Activated T-helper 17 cell treated with anti-CD3 and anti-CD28 coated beads, Interleukin-2, amount 50 U/mL, for 72 hours (primary cell): ENCODE results near the gene MMP17. TPM values are rescaled to one million over a fixed set of nuclear protein-coding genes. Genes with fewer than 3 reads are reported as not detected.
"Not testable (repeated sequence)": the region's sequence is repeated elsewhere in the genome, so short reads cannot be mapped to it uniquely, and the experiment has no call there.

Experiments
- ATAC-seq: fragments of 150-1000 bp; cut with Tn5 transposase; replicated peaks from 2 replicates; pipeline ENCODE4 v1.10.0; 2021; ENCODE audit warnings: mild to moderate bottlenecking, moderate library complexity
- H3K27ac Mint-ChIP-seq: one replicate; pipeline ENCODE4 v1.8.0; 2022; ENCODE audit warnings: mixed read lengths
- H3K27me3 Mint-ChIP-seq: one replicate; pipeline ENCODE4 v1.8.0; 2022; ENCODE audit warnings: mixed read lengths
- H3K36me3 Mint-ChIP-seq: one replicate; pipeline ENCODE4 v1.8.0; 2022; ENCODE audit warnings: low read depth, mild to moderate bottlenecking, mixed read lengths
- H3K4me1 Mint-ChIP-seq: one replicate; pipeline ENCODE4 v1.8.0; 2022; ENCODE audit warnings: mixed read lengths
- H3K4me3 Mint-ChIP-seq: one replicate; pipeline ENCODE4 v1.8.0; 2022; ENCODE audit warnings: mild to moderate bottlenecking, mixed read lengths
- H3K9me3 Mint-ChIP-seq: one replicate; pipeline ENCODE4 v1.8.0; 2022; ENCODE audit warnings: mixed read lengths
- total RNA-seq, 2 donors: library from RNA; stranded (reverse); gene quantifications; one replicate each; pipeline ENCODE4 v1.2.3, GENCODE V29; 2022

The MMP17 gene
- total RNA-seq, 2 donors from 2014 or later: 0.32 TPM; not detected in 1

DNA sequence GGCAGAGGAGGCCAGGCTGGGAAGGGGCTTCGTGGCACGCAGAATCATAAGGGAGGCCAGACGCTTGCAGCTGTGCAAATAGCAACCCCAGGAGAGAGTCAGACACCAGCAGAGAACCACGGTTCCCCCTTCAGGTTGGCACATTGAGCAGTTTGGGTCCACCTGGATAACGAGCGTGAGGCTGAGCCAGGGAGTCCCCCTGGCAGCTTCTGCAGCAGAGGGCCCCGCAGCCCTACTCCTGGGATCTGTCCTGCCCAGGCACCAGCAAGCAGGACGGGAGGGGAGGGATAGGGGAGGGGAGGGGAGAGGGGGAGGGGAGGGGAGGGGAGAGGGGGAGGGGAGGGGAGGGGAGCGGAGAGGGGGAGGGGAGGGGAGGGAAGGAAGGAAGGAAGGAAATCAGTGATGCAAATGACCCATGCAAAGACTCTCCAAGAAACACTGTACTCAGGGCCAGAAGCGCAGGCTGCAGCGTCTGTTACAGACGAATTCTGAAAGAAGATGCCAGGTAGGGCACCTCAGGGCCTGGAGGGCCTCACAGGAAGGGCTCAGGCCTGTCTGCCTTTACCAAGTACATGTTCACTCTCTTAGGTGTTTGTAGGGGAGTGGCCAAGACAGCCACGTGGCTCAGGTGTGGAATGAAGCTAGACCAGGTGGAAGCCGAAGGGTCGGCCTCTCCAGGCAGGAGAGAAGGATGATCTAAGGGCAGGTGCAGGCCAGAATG, 32.3 kb upstream of the MMP17 start:
- H3K9me3 Mint-ChIP-seq: no peaks in the 10 kb centered on the region
- no peak overlapping the region for H3K27ac Mint-ChIP-seq
- H3K4me3 Mint-ChIP-seq: no peak overlapping the region
- H3K27me3 Mint-ChIP-seq: no peaks in the 10 kb centered on the region
- no peak for ATAC-seq
- H3K4me1 Mint-ChIP-seq: no peaks in the 10 kb centered on the region
- H3K36me3 Mint-ChIP-seq: peaks cover 72% of the 10 kb centered on the region

GRCh38 chr12:131796411-131796736, 31.8 kb upstream of the MMP17 start:
- Mint-ChIP-seq H3K27me3 (no peaks in the 10 kb centered on the region), H3K9me3 (no peaks in the 10 kb centered on the region), H3K4me1 (no peaks in the 10 kb centered on the region), H3K4me3 (no peak overlapping the region), H3K27ac (no peak overlapping the region), H3K36me3 (peaks cover 72% of the 10 kb centered on the region)
- ATAC-seq: no peak

GRCh38 chr12:131796754-131797587, 31.2 kb upstream of the MMP17 start:
- Mint-ChIP-seq H3K9me3 (no peaks in the 10 kb centered on the region), H3K36me3 (peaks cover 73% of the 10 kb centered on the region), H3K4me1 (no peaks in the 10 kb centered on the region), H3K4me3 (no peak overlapping the region), H3K27ac (no peak overlapping the region), H3K27me3 (no peaks in the 10 kb centered on the region)
- no peak for ATAC-seq

- Mint-ChIP-seq H3K4me1 (no peaks in the 10 kb centered on the region), H3K27ac (no peak overlapping the region), H3K9me3 (no peaks in the 10 kb centered on the region), H3K4me3 (no peak overlapping the region), H3K36me3 (peaks cover 74% of the 10 kb centered on the region), H3K27me3 (no peaks in the 10 kb centered on the region)
- no peak for ATAC-seq
Measured at GRCh38 chr12:131797588-131797934, 30.6 kb upstream of the MMP17 start.

- Mint-ChIP-seq H3K4me3 (no peak overlapping the region), H3K27ac (no peak overlapping the region), H3K4me1 (no peaks in the 10 kb centered on the region), H3K27me3 (no peaks in the 10 kb centered on the region), H3K36me3 (peaks cover 58% of the 10 kb centered on the region), H3K9me3 (no peaks in the 10 kb centered on the region)
- no peak for ATAC-seq
Measured at GRCh38 chr12:131799195-131799594, 29.0 kb upstream of the MMP17 start.

GRCh38 chr12:131799828-131800593, 28.2 kb upstream of the MMP17 start:
- no peak overlapping the region for H3K4me3 Mint-ChIP-seq
- no peak for ATAC-seq
- peaks cover 58% of the 10 kb centered on the region for H3K36me3 Mint-ChIP-seq
- H3K27ac Mint-ChIP-seq: no peak overlapping the region
- no peaks in the 10 kb centered on the region for H3K4me1 Mint-ChIP-seq
- H3K9me3 Mint-ChIP-seq: no peaks in the 10 kb centered on the region
- no peaks in the 10 kb centered on the region for H3K27me3 Mint-ChIP-seq

- no peaks in the 10 kb centered on the region for H3K9me3 Mint-ChIP-seq
- H3K4me3 Mint-ChIP-seq: no peak overlapping the region
- ATAC-seq: peak; percentile 11
- peaks cover 58% of the 10 kb centered on the region for H3K36me3 Mint-ChIP-seq
- no peak overlapping the region for H3K27ac Mint-ChIP-seq
- no peaks in the 10 kb centered on the region for H3K27me3 Mint-ChIP-seq
- H3K4me1 Mint-ChIP-seq: no peaks in the 10 kb centered on the region
Measured at GRCh38 chr12:131800594-131801135, 27.5 kb upstream of the MMP17 start.

- Mint-ChIP-seq H3K27ac (no peak overlapping the region), H3K27me3 (no peaks in the 10 kb centered on the region), H3K9me3 (no peaks in the 10 kb centered on the region), H3K36me3 (peaks cover 53% of the 10 kb centered on the region), H3K4me3 (no peak overlapping the region), H3K4me1 (no peaks in the 10 kb centered on the region)
- ATAC-seq: no peak
Measured at GRCh38 chr12:131801254-131801866, 26.8 kb upstream of the MMP17 start.

- no peak overlapping the region for H3K27ac Mint-ChIP-seq
- H3K4me3 Mint-ChIP-seq: no peak overlapping the region
- H3K36me3 Mint-ChIP-seq: peaks cover 32% of the 10 kb centered on the region
- H3K9me3 Mint-ChIP-seq: no peaks in the 10 kb centered on the region
- no peaks in the 10 kb centered on the region for H3K27me3 Mint-ChIP-seq
- ATAC-seq: no peak
- no peaks in the 10 kb centered on the region for H3K4me1 Mint-ChIP-seq
Measured at GRCh38 chr12:131803961-131804521, 24.2 kb upstream of the MMP17 start.

DNA sequence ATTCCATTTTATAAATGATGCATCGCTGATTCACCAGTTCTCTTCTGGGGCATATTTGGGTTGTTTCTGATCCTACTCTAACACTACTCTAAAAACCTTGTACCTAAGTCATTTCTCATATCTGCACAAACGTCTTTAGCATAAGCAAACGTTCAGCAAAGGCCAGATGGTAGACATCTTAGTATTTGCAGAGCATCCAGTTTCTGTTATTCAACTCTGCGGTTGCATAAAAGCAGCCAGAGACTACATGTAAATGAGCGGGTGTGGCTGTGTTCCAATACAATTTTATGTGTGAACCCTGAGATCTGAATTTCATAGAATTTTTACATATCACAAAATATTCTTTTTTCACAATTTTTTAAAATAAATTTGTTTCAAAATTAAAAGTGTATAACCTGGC, 22.8 kb upstream of the MMP17 start:
- Mint-ChIP-seq H3K36me3 (peaks cover 18% of the 10 kb centered on the region), H3K27ac (no peak overlapping the region), H3K4me1 (no peaks in the 10 kb centered on the region), H3K27me3 (no peaks in the 10 kb centered on the region), H3K9me3 (no peaks in the 10 kb centered on the region), H3K4me3 (no peak overlapping the region)
- ATAC-seq: no peak

DNA sequence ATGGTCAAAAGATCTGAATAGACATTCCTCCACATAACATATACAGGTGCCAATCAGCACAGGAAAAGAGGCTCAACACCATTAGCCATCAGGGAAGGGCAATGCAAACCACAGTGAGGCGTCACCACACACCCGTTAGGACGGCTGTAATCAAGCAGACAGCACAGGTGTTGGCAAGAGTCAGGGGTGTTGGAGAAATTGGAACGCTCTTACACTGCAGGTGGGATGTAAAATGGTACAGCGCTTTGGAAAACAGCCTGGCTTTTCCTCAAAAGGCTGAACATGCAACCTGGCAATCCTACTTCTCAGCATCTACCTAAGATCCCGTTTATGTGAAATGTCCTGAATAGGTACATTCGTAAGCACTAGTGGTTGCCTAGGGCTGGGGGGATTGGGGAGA, 21.5 kb upstream of the MMP17 start:
- ATAC-seq: no peak
- Mint-ChIP-seq H3K4me3 (no peak overlapping the region), H3K27me3 (no peaks in the 10 kb centered on the region), H3K4me1 (no peaks in the 10 kb centered on the region), H3K36me3 (peaks cover 6% of the 10 kb centered on the region), H3K9me3 (no peaks in the 10 kb centered on the region), H3K27ac (no peak overlapping the region)

DNA sequence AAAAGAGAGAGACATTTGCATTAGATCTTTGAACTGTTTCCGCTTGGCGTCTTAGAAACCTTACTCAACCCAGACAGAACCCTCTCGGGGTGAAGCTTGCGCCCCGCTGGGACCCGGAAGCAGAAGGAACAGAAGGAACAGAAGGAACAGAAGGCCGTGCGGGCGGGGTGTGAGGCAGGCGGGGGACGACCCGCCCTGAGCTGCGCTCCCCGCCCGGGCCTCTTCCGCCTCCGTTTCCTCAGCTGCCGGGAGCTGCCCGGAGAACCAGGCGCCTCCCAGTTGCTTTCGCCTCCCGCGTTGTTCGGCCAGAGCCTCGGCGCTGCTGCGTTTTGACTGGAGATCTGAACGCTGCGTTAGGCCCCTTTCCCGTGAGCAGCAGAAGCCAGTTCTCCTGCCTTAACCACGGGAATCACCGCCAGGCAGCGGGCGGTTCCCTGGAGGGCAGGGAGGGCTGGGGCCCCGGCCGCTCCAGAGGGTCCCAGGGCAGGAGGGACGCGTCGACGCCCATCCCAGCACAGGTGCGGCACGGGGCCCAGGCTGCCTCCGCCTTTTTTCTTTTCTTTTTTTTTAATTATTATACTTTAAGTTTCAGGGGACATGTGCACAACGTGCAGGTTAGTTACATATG, 19.3 kb upstream of the MMP17 start:
- Mint-ChIP-seq H3K4me3 (peak overlapping the region; percentile 70), H3K4me1 (peaks cover 3% of the 10 kb centered on the region), H3K9me3 (peaks cover 9% of the 10 kb centered on the region), H3K27me3 (no peaks in the 10 kb centered on the region), H3K27ac (peak overlapping the region; percentile 65), H3K36me3 (peaks cover 5% of the 10 kb centered on the region)
- ATAC-seq: peak; percentile 97

DNA sequence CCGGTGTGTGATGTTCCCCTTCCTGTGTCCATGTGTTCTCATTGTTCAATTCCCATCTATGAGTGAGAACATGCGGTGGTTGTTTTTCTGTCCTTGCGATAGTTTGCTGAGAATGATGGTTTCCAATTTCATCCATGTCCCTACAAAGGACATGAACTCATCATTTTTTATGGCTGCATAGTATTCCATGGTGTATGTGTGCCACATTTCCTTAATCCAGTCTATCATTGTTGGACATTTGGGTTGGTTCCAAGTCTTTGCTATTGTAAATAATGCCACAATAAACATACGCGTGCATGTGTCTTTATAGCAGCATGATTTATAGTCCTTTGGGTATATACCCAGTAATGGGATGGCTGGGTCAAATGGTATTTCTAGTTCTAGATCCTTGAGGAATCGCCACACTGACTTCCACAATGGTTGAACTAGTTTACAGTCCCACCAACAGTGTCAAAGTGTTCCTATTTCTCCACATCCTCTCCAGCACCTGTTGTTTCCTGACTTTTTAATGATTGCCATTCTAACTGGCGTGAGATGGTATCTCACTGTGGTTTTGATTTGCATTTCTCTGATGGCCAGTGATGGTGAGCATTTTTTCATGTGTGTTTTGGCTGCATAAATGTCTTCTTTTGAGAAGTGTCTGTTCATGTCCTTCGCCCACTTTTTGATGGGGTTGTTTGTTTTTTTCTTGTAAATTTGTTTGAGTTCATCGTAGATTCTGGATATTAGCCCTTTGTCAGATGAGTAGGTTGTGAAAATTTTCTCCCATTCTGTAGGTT, 18.5 kb upstream of the MMP17 start:
- ATAC-seq, H3K27ac Mint-ChIP-seq, H3K36me3 Mint-ChIP-seq, H3K27me3 Mint-ChIP-seq, H3K4me1 Mint-ChIP-seq, H3K9me3 Mint-ChIP-seq: not testable (repeated sequence)
- H3K4me3 Mint-ChIP-seq: peak overlapping the region; percentile 70
